ENCODE data around the gene PLSCR3. TPM values are rescaled to one million over a fixed set of nuclear protein-coding genes. Genes with fewer than 3 reads are reported as not detected.

Gene PLSCR3
- total RNA-seq, 4 donors from 2014 or later = 0.77 to 42.6 (median 17.6) TPM

- peaks cover 0 to 11% of the 10 kb centered on the region in 2 donors for H3K4me1 ChIP-seq
- intact Hi-C loops (cut with DNase I; ENCODE audit: low total_unique reads) = no loop called here
- peak overlapping the region; percentile 17 to 32 for H3K4me3 ChIP-seq
- no peaks in the 10 kb centered on the region for H3K36me3 ChIP-seq
- peak overlapping the region in 1 of 2 donors; percentile 49 for H3K27ac ChIP-seq
- DNase-seq = no peak
- TF ChIP-seq, protein P1, sequence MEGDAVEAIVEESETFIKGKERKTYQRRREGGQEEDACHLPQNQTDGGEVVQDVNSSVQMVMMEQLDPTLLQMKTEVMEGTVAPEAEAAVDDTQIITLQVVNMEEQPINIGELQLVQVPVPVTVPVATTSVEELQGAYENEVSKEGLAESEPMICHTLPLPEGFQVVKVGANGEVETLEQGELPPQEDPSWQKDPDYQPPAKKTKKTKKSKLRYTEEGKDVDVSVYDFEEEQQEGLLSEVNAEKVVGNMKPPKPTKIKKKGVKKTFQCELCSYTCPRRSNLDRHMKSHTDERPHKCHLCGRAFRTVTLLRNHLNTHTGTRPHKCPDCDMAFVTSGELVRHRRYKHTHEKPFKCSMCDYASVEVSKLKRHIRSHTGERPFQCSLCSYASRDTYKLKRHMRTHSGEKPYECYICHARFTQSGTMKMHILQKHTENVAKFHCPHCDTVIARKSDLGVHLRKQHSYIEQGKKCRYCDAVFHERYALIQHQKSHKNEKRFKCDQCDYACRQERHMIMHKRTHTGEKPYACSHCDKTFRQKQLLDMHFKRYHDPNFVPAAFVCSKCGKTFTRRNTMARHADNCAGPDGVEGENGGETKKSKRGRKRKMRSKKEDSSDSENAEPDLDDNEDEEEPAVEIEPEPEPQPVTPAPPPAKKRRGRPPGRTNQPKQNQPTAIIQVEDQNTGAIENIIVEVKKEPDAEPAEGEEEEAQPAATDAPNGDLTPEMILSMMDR (IDR thresholded peaks at IDR 0.05) = no peak
- TF ChIP-seq POLR2A (IDR thresholded peaks at IDR 0.05) = no peak
- H3K9me3 ChIP-seq = no peaks in the 10 kb centered on the region
- no peaks in the 10 kb centered on the region for H3K27me3 ChIP-seq
Observed at GRCh38 chr17:7384489-7385081, 9.7 kb downstream of the PLSCR3 start.

DNA sequence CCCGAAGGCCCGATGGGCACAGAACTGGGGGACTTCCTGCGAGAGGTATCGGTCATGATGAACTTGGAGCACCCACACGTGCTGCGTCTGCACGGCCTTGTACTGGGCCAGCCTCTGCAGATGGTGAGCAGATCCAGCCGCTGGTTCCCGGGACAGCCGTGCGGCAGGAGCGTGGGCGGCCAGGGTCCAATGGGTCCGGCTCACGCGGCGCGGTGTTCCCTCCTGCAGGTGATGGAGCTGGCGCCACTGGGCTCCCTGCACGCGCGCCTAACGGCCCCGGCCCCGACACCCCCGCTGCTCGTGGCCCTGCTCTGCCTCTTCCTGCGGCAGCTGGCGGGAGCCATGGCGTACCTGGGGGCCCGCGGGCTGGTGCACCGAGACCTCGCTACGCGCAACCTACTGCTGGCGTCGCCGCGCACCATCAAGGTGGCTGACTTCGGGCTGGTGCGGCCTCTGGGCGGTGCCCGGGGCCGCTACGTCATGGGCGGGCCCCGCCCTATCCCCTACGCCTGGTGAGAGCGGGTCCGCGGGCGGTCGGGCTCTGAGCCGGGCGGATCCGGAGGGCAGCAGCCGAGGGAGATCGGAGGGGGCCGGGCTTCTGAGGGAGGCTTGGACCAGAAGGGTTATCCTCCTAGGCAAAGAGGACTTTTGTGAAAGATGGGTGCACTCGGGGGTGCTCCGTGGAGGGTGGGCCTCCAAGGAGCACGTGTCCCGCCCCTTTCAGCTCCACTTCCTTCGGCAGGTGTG, 10.4 kb downstream of the PLSCR3 start:
- intact Hi-C loops (cut with DNase I; ENCODE audit: low total_unique reads) = no loop called here
- H3K9me3 ChIP-seq = no peaks in the 10 kb centered on the region
- peak overlapping the region; percentile 17 to 32 for H3K4me3 ChIP-seq
- no peaks in the 10 kb centered on the region for H3K27me3 ChIP-seq
- DNase-seq = peak in 1 of 2 donors; percentile 46
- no peaks in the 10 kb centered on the region for H3K36me3 ChIP-seq
- peak overlapping the region in 1 of 2 donors; percentile 49 for H3K27ac ChIP-seq
- peaks cover 0 to 11% of the 10 kb centered on the region in 2 donors for H3K4me1 ChIP-seq
- TF ChIP-seq, protein P1 (IDR thresholded peaks at IDR 0.05) = peak in 1 of 4 experiments; percentile 4
- TF ChIP-seq POLR2A (IDR thresholded peaks at IDR 0.05) = no peak

- H3K36me3 ChIP-seq = no peaks in the 10 kb centered on the region
- peak overlapping the region in 1 of 2 donors; percentile 32 for H3K4me3 ChIP-seq
- no peak overlapping the region for H3K27ac ChIP-seq
- H3K4me1 ChIP-seq = peaks cover 0 to 11% of the 10 kb centered on the region in 2 donors
- no peak for DNase-seq
- no peaks in the 10 kb centered on the region for H3K9me3 ChIP-seq
- no peak for TF ChIP-seq POLR2A (IDR thresholded peaks at IDR 0.05)
- TF ChIP-seq, protein P1 (IDR thresholded peaks at IDR 0.05) = no peak
- H3K27me3 ChIP-seq = no peaks in the 10 kb centered on the region
- intact Hi-C loops (cut with DNase I; ENCODE audit: low total_unique reads) = no loop called here
Observed at GRCh38 chr17:7383371-7383741, 11.0 kb downstream of the PLSCR3 start.

DNA sequence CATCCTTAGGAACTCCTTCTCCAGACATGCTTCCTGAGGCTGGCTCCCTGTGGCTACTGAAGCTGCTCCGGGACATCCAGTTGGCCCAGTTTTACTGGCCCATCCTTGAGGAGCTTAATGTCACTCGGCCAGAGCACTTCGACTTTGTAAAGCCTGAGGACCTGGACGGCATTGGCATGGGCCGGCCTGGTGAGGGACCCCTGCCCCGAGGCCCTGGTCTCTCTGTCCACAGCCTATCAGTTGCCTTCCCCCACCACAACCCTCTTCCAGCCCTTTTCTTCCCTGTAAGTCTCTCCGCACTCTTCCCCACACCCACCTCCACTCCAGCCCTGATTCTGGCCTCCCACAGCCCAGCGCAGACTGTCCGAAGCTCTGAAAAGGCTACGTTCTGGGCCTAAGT, 11.4 kb downstream of the PLSCR3 start:
- H3K9me3 ChIP-seq = no peaks in the 10 kb centered on the region
- DNase-seq = no peak
- peaks cover 0 to 11% of the 10 kb centered on the region in 2 donors for H3K4me1 ChIP-seq
- TF ChIP-seq, protein P1 (IDR thresholded peaks at IDR 0.05) = no peak
- no peak for TF ChIP-seq POLR2A (IDR thresholded peaks at IDR 0.05)
- H3K4me3 ChIP-seq = no peak overlapping the region
- intact Hi-C loops (cut with DNase I; ENCODE audit: low total_unique reads) = no loop called here
- H3K27me3 ChIP-seq = no peaks in the 10 kb centered on the region
- no peaks in the 10 kb centered on the region for H3K36me3 ChIP-seq
- H3K27ac ChIP-seq = no peak overlapping the region

Measured in uterus (tissue), 4 donors.